Measurements from ENCODE around the gene SSTR3. TPM values are rescaled to one million over a fixed set of nuclear protein-coding genes. Genes with fewer than 3 reads are reported as not detected.

SSTR3 gene
- total and polyA plus RNA-seq, 2 of the 13 experiments (the other 11 are each of a cell fraction or from before 2014, with no cell fraction given), result 0.08 to 0.64 TPM

- peak; percentile 45; the same call in 1 of the 2 replicates for TF ChIP-seq DPF2 (CRISPR knock-in tag; IDR thresholded peaks at IDR 0.05; ENCODE audit: borderline replicate concordance, low read depth)
- no peak for TF ChIP-seq MTF1 (CRISPR knock-in tag; IDR thresholded peaks at IDR 0.05)
- no peak for TF ChIP-seq ZFP1 (CRISPR knock-in tag; IDR thresholded peaks at IDR 0.05)
- TF ChIP-seq CEBPB (IDR thresholded peaks at IDR 0.05; ENCODE audit: borderline replicate concordance, low read depth, low read length), result no peak
- TF ChIP-seq, protein P1, sequence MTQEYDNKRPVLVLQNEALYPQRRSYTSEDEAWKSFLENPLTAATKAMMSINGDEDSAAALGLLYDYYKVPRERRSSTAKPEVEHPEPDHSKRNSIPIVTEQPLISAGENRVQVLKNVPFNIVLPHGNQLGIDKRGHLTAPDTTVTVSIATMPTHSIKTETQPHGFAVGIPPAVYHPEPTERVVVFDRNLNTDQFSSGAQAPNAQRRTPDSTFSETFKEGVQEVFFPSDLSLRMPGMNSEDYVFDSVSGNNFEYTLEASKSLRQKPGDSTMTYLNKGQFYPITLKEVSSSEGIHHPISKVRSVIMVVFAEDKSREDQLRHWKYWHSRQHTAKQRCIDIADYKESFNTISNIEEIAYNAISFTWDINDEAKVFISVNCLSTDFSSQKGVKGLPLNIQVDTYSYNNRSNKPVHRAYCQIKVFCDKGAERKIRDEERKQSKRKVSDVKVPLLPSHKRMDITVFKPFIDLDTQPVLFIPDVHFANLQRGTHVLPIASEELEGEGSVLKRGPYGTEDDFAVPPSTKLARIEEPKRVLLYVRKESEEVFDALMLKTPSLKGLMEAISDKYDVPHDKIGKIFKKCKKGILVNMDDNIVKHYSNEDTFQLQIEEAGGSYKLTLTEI (CRISPR knock-in tag; conservative IDR thresholded peaks at IDR 0.05), result no peak
- no peak for TF ChIP-seq KLF6 (CRISPR knock-in tag; IDR thresholded peaks at IDR 0.05)
- TF ChIP-seq CBFB (CRISPR knock-in tag; IDR thresholded peaks at IDR 0.05), result no peak
- TF ChIP-seq ZBTB42 (CRISPR knock-in tag; IDR thresholded peaks at IDR 0.05), result no peak
- TF ChIP-seq, protein P2, sequence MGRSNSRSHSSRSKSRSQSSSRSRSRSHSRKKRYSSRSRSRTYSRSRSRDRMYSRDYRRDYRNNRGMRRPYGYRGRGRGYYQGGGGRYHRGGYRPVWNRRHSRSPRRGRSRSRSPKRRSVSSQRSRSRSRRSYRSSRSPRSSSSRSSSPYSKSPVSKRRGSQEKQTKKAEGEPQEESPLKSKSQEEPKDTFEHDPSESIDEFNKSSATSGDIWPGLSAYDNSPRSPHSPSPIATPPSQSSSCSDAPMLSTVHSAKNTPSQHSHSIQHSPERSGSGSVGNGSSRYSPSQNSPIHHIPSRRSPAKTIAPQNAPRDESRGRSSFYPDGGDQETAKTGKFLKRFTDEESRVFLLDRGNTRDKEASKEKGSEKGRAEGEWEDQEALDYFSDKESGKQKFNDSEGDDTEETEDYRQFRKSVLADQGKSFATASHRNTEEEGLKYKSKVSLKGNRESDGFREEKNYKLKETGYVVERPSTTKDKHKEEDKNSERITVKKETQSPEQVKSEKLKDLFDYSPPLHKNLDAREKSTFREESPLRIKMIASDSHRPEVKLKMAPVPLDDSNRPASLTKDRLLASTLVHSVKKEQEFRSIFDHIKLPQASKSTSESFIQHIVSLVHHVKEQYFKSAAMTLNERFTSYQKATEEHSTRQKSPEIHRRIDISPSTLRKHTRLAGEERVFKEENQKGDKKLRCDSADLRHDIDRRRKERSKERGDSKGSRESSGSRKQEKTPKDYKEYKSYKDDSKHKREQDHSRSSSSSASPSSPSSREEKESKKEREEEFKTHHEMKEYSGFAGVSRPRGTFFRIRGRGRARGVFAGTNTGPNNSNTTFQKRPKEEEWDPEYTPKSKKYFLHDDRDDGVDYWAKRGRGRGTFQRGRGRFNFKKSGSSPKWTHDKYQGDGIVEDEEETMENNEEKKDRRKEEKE (IDR thresholded peaks at IDR 0.05), result no peak
- TF ChIP-seq KDM6A (CRISPR knock-in tag; IDR thresholded peaks at IDR 0.05; ENCODE audit: low read depth), result peak; percentile 59; the same call in 1 of the 2 replicates
- TF ChIP-seq ZNF800 (CRISPR knock-in tag; IDR thresholded peaks at IDR 0.05), result no peak
- TF ChIP-seq RELA (CRISPR knock-in tag; IDR thresholded peaks at IDR 0.05), result no peak
- TF ChIP-seq ZNF7 (CRISPR knock-in tag; IDR thresholded peaks at IDR 0.05), result no peak
- TF ChIP-seq ZFP90 (CRISPR knock-in tag; IDR thresholded peaks at IDR 0.05; ENCODE audit: borderline replicate concordance), result peak; percentile 52; the same call in 1 of the 2 replicates
- no peak for TF ChIP-seq RBFOX2 (IDR thresholded peaks at IDR 0.05; ENCODE audit: low read depth, low read length)
- TF ChIP-seq, protein P3, sequence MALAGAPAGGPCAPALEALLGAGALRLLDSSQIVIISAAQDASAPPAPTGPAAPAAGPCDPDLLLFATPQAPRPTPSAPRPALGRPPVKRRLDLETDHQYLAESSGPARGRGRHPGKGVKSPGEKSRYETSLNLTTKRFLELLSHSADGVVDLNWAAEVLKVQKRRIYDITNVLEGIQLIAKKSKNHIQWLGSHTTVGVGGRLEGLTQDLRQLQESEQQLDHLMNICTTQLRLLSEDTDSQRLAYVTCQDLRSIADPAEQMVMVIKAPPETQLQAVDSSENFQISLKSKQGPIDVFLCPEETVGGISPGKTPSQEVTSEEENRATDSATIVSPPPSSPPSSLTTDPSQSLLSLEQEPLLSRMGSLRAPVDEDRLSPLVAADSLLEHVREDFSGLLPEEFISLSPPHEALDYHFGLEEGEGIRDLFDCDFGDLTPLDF (CRISPR knock-in tag; IDR thresholded peaks at IDR 0.05), result no peak
- TF ChIP-seq ZNF792 (CRISPR knock-in tag; IDR thresholded peaks at IDR 0.05), result no peak
- no peak for TF ChIP-seq ZNF282 (IDR thresholded peaks at IDR 0.05; ENCODE audit: partially characterized antibody)
- TF ChIP-seq, protein P4, sequence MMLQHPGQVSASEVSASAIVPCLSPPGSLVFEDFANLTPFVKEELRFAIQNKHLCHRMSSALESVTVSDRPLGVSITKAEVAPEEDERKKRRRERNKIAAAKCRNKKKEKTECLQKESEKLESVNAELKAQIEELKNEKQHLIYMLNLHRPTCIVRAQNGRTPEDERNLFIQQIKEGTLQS (CRISPR knock-in tag; IDR thresholded peaks at IDR 0.05), result no peak; the same call in none of the 2 replicates
- no peak for TF ChIP-seq PHF20 (CRISPR knock-in tag; IDR thresholded peaks at IDR 0.05)
- TF ChIP-seq HES4 (CRISPR knock-in tag; IDR thresholded peaks at IDR 0.05; ENCODE audit: borderline replicate concordance), result no peak
Measured at GRCh38 chr22:37196539-37197450, 15.5 kb downstream of the SSTR3 start (continued).
